Stimulated activated memory B cell treated with anti-CD40 and anti-IgM and Interleukin-4, amounts not matched to agents 10 μg/mL and 1 μg/mL and 100 μg/mL, for 72 hours (primary cell): Measurements from ENCODE around the gene RNASET2.

Experiments used
- ATAC-seq: fragments of 150-1000 bp; cut with Tn5 transposase; 2 replicates; pipeline ENCODE4 v1.10.0; 2021
- H3K27ac Mint-ChIP-seq: one replicate; pipeline ENCODE4 v1.8.0; 2022; ENCODE audit warnings: mild to moderate bottlenecking, mixed read lengths
- H3K27me3 Mint-ChIP-seq: one replicate; pipeline ENCODE4 v1.8.0; 2022; ENCODE audit warnings: mixed read lengths
- H3K36me3 Mint-ChIP-seq: one replicate; pipeline ENCODE4 v1.8.0; 2022; ENCODE audit warnings: mixed read lengths
- H3K4me1 Mint-ChIP-seq: one replicate; pipeline ENCODE4 v1.8.0; 2022; ENCODE audit warnings: mixed read lengths
- H3K4me3 Mint-ChIP-seq: one replicate; pipeline ENCODE4 v1.8.0; 2022; ENCODE audit warnings: mild to moderate bottlenecking, moderate library complexity, mixed read lengths
- H3K9me3 Mint-ChIP-seq: one replicate; pipeline ENCODE4 v1.8.0; 2022; ENCODE audit warnings: mixed read lengths

Gene RNASET2, protein sequence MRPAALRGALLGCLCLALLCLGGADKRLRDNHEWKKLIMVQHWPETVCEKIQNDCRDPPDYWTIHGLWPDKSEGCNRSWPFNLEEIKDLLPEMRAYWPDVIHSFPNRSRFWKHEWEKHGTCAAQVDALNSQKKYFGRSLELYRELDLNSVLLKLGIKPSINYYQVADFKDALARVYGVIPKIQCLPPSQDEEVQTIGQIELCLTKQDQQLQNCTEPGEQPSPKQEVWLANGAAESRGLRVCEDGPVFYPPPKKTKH

DNA sequence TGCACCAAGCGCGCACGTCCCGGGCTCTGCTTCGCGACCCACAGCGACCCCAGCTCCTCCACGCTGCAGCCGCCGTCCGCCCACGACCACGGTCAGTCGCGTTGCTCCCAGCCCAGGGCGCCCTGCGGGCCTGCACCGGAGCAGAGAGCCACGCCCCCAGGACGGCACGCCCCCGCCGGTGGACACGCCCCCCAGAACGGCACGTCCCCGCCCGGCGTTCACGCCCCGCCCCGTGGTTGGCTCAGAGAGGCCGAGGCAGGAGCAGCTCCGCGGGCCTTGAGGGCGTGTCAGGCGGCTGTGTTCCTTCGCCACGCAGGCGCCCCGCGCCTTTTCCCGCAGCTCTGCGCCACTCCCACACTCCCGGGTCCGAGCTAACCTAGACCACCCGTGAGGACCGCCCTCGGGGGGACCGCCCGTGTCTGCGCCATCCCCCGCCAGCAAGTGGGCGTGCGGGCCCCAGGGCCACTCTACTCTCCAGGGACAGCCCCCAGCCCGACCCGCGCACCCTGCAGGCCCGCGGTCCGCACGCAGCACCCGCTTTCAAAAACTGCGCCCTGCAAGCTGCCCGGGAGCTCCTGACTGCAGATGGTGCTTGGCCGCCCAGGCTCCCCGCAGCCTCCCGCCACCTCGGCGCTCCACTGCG, at the start of gene RNASET2:
Gene RNASET2 (minus strand): TSS at position 107 of the 643 bp plus-strand sequence. CDS start 368 bp downstream, outside the sequence.
- Mint-ChIP-seq H3K27me3 (no peaks in the 10 kb centered on the region), H3K9me3 (no peaks in the 10 kb centered on the region), H3K4me3 (peak within 1 kb of the TSS; percentile 88), H3K4me1 (peaks cover 83% of the 10 kb centered on the region), H3K27ac (peak within 1 kb of the TSS; percentile 97), H3K36me3 (peaks cover 7% of the 10 kb centered on the region)
- peak; percentile 93 for ATAC-seq

DNA sequence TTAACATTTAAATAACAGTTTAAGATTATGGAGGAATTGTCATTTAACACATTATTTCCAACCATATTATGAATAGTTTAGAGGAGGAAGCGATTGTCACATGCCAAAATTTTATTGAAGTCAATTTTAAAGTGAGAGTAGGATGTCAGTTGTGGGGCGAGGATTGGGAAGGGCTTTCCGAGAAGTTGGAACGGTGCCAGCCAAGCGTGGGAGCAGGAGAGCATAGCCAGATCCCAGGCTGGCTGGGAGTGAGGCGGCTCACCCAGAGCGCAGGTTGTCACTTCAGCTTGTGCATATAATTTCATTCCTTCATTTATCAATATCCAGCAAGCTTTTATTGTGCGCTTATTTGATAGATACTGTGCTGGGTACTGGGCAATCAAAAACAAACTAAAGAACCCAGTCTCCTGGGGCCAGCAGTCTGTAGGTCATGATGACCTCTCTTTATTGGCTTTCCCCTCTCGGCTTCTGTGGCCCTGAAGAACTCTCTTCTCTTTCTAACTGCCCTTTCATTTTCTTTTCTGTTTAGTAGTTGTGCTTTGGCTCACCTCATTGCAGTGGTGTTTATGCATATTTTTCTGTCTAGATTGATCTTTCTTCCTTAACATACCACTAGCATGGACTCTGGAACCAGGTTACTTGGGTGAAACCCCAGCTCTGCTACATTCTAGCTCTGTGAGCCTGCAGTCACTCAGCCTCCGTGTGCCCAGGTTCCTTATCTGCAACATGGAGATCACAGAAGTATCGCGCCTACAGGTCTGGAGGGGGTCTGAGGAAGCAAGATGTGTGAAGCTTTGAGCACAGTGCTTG, 49.2 kb upstream of the RNASET2 start:
- Mint-ChIP-seq H3K27me3 (no peaks in the 10 kb centered on the region), H3K4me3 (no peak overlapping the region), H3K36me3 (peaks cover 50% of the 10 kb centered on the region), H3K27ac (no peak overlapping the region), H3K4me1 (peaks cover 23% of the 10 kb centered on the region), H3K9me3 (no peaks in the 10 kb centered on the region)
- ATAC-seq: no peak

DNA sequence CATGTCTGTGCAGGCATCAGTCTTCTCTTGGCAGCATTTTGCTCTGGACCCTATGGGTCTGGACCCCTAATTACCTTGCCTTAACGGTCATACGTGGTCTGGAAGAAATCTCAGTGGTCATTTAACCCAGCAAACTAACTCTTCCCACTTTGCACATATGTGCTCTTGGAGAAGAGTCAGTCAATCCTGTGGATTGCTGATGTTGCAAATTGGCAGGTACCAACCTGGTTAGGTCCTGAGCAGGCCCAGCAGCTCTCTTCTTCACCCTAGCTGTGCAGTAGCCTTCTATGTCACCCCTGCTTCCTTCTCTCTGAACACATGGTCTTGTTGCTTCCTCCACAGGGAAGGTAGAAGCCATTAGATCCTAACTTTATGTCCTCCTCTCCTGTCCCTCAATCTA, 44.4 kb upstream of the RNASET2 start:
- H3K4me3 Mint-ChIP-seq: peak overlapping the region; percentile 90
- H3K4me1 Mint-ChIP-seq: peaks cover 32% of the 10 kb centered on the region
- ATAC-seq: no peak
- H3K27ac Mint-ChIP-seq: peak overlapping the region; percentile 46
- H3K27me3 Mint-ChIP-seq: no peaks in the 10 kb centered on the region
- no peaks in the 10 kb centered on the region for H3K9me3 Mint-ChIP-seq
- peaks cover 15% of the 10 kb centered on the region for H3K36me3 Mint-ChIP-seq

DNA sequence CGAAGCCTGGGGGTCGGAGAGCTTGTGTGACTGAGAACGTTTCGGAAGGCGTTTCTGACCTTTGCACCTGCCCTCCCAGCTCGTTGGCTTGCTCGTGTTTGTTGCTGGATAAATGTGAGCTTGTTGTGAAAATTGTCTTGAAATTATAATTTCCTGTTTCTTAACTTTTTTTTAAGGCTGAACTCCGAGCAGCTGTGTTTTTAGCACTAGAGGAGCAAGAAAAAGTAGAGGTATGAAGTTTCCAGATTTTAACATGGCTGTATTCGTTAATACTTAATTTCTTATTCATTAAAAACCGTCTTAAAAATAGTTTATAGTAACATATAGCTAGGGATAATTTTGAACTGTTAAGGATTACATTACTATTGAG, 43.5 kb upstream of the RNASET2 start:
- peaks cover 9% of the 10 kb centered on the region for H3K36me3 Mint-ChIP-seq
- peak overlapping the region; percentile 79 for H3K27ac Mint-ChIP-seq
- ATAC-seq: no peak
- H3K27me3 Mint-ChIP-seq: no peaks in the 10 kb centered on the region
- H3K9me3 Mint-ChIP-seq: no peaks in the 10 kb centered on the region
- peak overlapping the region; percentile 90 for H3K4me3 Mint-ChIP-seq
- H3K4me1 Mint-ChIP-seq: peaks cover 32% of the 10 kb centered on the region

DNA sequence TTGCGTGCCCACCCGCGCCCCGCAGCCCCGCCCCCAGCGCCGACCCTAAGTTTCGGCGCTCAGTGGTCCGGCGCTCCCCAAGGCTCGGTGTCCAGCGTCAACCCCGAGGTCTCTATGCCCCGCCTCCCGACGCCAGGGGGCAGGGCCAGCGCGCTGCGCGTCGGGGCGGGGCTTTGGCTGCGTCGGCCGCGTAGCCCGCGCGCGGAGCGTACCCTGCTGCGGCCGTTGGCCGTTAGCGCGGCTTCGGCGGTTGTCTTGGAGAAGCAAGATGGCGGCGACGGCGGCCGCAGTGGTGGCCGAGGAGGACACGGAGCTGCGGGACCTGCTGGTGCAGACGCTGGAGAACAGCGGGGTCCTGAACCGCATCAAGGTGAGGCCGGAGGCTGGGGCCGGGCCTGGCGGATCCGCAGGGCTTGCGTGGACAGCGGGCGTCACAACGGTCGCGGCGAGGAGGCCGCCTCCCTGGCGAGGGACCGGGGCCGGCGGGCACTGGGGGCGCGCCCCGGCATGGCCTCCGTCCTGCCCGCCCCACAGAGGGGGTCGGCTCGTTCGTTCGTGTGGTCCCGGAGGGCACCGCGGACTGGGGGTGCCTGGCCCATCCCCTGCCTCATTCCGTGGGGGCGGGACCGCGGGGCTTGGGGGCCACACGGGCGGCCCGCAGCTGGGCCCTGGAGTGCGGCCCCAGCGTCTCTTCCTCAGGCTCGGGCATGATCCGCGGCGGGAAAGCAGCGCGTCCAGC, 43.0 kb upstream of the RNASET2 start, which contains the start of gene CEP43:
Gene CEP43 (plus strand): TSS at position 253 of the 739 bp plus-strand sequence. CDS start 16 bp downstream, at position 269.
- H3K27me3 Mint-ChIP-seq: no peaks in the 10 kb centered on the region
- no peaks in the 10 kb centered on the region for H3K9me3 Mint-ChIP-seq
- peak within 1 kb of the TSS; percentile 79 for H3K27ac Mint-ChIP-seq
- peaks cover 11% of the 10 kb centered on the region for H3K36me3 Mint-ChIP-seq
- peak; percentile 98 for ATAC-seq
- peak within 1 kb of the TSS; percentile 90 for H3K4me3 Mint-ChIP-seq
- peaks cover 32% of the 10 kb centered on the region for H3K4me1 Mint-ChIP-seq

DNA sequence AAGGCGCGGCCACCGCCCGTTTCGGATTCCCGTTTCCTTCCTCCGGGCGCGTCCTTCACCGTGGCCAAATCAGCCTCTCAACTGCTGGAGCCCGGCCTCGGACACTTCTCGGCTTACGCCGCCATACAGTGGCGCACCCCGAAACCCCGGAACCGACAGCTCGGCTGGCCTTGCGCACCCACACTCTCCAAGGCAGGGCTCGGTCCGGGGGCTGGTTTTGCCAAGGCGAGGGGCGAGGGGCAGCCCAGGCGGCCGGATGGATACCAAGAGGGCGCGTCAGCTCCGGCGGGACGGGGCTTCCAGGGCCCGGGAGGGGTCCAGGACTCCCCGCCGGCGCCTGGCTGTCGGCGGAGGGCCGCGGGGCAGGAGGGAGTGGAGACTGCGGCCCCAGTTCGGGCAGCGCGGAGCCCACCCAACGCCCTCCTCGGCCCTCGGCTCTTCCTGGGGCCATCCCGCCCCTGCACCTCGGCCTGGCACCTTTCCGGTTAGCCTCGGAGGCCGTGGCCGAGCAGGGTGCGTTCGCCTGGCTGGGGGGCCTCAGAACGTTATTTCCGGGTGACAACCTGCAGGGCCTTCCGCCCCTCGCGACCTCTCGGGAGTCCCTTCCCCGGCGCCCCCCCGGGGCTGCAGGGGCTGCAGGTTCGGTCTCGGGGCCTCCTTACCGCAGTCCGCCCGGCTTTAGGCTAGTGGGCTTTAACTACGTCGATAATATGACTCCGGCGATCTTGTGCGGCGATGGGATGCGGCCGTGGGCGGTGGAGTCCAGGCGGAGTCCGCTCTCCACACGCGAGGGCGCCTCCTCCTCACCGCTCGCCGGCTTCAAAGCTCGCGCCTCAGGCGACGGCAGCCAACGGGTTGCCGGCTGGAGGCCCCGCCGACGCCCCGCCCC, 42.1 kb upstream of the RNASET2 start:
- Mint-ChIP-seq H3K9me3 (no peaks in the 10 kb centered on the region), H3K27ac (peak overlapping the region; percentile 79), H3K27me3 (no peaks in the 10 kb centered on the region), H3K4me3 (peak overlapping the region; percentile 90), H3K4me1 (peaks cover 32% of the 10 kb centered on the region), H3K36me3 (peaks cover 11% of the 10 kb centered on the region)
- ATAC-seq: peak; percentile 1

DNA sequence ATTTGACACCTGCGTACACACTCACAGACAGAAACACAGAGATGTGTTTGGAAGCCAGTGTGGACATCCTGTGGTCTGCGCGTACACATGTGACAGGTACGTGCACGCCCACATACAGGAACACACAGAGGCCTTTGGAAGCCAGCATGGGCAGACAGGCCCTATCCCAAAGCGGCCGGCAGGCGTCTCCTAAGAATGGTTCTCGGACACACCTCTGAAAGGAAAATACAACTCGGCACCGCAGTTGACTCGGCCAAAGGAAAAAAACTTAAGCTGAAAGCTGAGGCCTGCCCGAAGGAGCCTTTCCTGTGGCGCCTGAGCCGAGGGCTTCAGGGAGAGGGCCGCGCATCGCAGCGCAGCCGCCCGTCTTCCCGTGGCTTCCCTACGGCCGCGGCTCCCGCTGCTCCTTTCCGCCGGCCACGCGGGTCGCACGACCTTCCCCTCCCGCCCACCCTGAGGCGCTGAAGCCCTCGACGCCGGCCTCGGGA, 41.5 kb upstream of the RNASET2 start:
- H3K36me3 Mint-ChIP-seq: peaks cover 11% of the 10 kb centered on the region

DNA sequence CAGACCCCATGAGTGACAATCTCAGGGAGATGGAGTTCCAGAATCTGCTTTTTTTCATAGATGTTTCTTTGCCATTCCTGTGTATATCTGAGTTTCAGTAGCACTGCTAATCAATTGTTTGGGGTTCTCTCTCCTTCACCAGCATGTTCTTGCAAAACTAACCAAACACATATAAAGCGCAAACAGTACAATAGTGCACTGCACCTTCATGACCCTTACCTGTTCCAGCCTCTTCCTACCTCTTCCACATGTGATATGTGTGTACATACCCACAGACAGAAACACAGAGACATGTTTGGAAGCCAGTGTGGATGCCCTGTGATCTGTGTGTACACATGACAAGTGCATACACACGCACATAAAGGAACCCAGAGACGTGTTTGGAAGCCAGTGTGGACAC, 41.0 kb upstream of the RNASET2 start:
- peaks cover 11% of the 10 kb centered on the region for H3K36me3 Mint-ChIP-seq
- peaks cover 32% of the 10 kb centered on the region for H3K4me1 Mint-ChIP-seq
- no peaks in the 10 kb centered on the region for H3K27me3 Mint-ChIP-seq
- H3K27ac Mint-ChIP-seq: peak overlapping the region; percentile 34
- H3K4me3 Mint-ChIP-seq: peak overlapping the region; percentile 90
- H3K9me3 Mint-ChIP-seq: no peaks in the 10 kb centered on the region
- no peak for ATAC-seq

More for the DNA sequence above, 41.5 kb upstream of the RNASET2 start:
- ATAC-seq: no peak
- Mint-ChIP-seq H3K27ac (peak overlapping the region; percentile 79), H3K4me1 (peaks cover 32% of the 10 kb centered on the region), H3K9me3 (no peaks in the 10 kb centered on the region), H3K4me3 (peak overlapping the region; percentile 90), H3K27me3 (no peaks in the 10 kb centered on the region)

DNA sequence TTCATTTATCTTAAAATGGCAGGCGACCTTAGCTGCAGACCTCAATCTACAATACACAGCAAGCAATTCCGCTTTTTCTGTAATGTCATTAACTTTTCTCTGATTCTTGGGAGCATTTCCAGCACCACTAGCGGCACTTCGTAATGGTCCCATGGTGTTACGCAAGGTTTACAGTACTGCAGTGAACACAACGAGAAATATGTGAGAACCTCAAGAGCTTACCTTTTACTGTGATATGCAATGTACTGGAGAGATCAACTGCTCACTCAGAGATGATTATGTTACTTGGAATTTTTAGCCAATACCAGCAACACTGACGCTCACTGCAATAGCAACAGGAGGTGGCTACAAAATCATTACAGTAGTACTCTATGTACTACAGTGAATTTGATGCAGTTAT, 40.1 kb upstream of the RNASET2 start:
- Mint-ChIP-seq H3K27ac (no peak overlapping the region), H3K36me3 (peaks cover 6% of the 10 kb centered on the region), H3K4me1 (peaks cover 26% of the 10 kb centered on the region), H3K9me3 (no peaks in the 10 kb centered on the region), H3K4me3 (no peak overlapping the region), H3K27me3 (no peaks in the 10 kb centered on the region)
- ATAC-seq: no peak

DNA sequence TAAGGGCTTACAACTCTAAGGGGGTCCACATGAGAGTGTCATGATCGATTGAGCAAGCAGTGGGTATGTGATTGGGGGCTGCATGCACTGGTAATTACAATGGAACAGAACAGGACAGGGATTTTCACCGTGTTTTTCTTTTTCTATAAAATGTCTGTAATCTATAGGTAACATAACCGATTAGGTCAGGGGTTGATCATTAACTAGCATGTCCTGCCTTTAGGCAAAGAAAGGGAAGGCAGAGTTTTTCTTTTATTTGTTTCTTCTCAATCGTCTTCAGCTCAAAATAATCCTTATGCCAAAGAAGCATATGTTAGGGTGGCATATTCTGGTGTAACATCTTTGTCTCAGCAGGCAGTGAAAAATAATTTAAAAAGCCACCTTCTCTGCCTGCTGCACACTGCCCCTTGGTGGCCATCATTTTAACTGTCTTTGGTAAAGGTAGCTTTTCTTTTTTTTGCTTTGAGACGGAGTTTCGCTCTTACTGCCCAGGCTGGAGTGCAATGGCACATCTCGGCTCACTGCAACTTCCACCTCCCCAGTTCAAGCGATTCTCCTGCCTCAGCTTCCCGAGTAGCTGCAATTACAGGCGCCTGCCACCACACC, 33.2 kb upstream of the RNASET2 start:
- Mint-ChIP-seq H3K27me3 (no peaks in the 10 kb centered on the region), H3K9me3 (no peaks in the 10 kb centered on the region), H3K27ac (no peak overlapping the region), H3K4me3 (peak overlapping the region; percentile 31), H3K36me3 (no peaks in the 10 kb centered on the region), H3K4me1 (peaks cover 9% of the 10 kb centered on the region)
- ATAC-seq: peak; percentile 76

DNA sequence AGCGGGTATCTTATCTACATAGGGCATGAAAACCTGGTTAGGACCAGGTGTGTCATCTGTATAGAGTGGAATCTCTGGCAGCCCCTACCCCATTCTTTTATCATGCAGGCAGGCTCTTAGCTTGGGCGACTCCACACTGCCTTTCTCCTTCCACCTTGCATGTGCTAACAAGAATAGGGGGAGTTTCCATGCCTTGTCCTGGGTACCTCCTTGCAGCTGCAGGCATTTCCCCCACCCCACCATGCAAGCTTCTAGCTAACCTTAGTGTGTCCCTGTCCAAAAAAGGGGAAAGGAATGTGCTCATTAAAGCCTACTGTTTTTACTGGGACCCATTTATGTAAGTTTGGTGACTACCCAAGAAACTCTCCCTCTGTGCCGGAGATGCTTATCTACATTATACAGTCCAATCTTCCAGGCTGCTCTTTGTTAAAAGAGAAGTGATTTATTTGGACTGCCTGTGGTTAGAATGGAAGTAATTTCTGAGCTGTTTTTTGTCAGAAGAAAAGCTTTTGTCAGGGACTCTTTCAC, 32.4 kb upstream of the RNASET2 start:
- H3K36me3 Mint-ChIP-seq: no peaks in the 10 kb centered on the region
- no peak for ATAC-seq
- H3K4me3 Mint-ChIP-seq: no peak overlapping the region
- H3K9me3 Mint-ChIP-seq: no peaks in the 10 kb centered on the region
- H3K27me3 Mint-ChIP-seq: no peaks in the 10 kb centered on the region
- H3K27ac Mint-ChIP-seq: no peak overlapping the region
- peaks cover 9% of the 10 kb centered on the region for H3K4me1 Mint-ChIP-seq

DNA sequence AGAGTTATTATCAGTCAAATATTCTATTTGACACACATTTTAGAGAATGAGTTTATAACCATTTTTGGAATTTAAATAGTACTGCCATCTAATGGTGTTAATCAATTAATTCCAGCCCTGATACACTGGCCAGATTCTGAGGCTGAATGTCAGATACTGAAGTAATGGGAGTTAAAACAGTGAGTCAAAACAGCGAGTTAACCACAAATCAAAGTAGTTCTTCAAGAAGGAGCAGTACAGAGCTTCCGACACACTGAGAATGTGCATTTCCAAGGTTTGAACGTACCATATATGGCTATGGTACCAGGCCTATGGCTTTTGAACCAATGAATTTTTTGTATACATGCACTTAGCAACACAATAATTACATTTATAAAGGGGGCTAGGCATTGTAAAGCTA, 31.6 kb upstream of the RNASET2 start:
- H3K27ac Mint-ChIP-seq: no peak overlapping the region
- H3K27me3 Mint-ChIP-seq: no peaks in the 10 kb centered on the region
- H3K4me1 Mint-ChIP-seq: peaks cover 9% of the 10 kb centered on the region
- H3K4me3 Mint-ChIP-seq: no peak overlapping the region
- no peak for ATAC-seq
- no peaks in the 10 kb centered on the region for H3K9me3 Mint-ChIP-seq
- H3K36me3 Mint-ChIP-seq: peaks cover 3% of the 10 kb centered on the region

DNA sequence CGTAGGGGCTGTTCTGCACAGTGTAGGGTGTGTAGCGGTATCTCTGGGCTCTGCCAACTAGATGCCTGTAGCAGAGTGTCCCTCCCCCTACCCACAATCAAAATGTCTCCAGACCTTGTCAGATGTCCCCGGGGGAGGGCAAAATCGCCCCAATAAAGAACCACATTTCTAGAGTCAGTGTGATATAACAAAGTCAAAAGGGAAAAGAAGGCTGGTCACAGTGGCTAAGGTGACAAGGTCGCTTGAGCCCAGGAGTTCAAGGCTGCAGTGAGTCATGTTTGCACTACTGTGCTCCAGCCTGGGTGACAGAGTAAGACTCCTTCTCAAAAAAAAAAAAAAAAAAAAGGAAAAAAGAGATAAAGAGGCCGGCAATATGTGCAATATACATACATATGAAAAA, 31.1 kb upstream of the RNASET2 start:
- no peak overlapping the region for H3K4me3 Mint-ChIP-seq
- no peaks in the 10 kb centered on the region for H3K27me3 Mint-ChIP-seq

More for the DNA sequence above, 31.1 kb upstream of the RNASET2 start:
- peaks cover 9% of the 10 kb centered on the region for H3K4me1 Mint-ChIP-seq
- H3K27ac Mint-ChIP-seq: no peak overlapping the region
- H3K9me3 Mint-ChIP-seq: no peaks in the 10 kb centered on the region
- no peak for ATAC-seq
- peaks cover 6% of the 10 kb centered on the region for H3K36me3 Mint-ChIP-seq
